HepG2 (cell line): Measurements from ENCODE around the gene TFPI.

Source experiments
- HNRNPH1 ChIP-seq: fragments of 200-400 bp; formaldehyde crosslinking; optimal IDR thresholded peaks from 2 replicates; pipeline ENCODE3; 2017; ENCODE audit warnings: mild to moderate bottlenecking, low read depth, low read length
- POLR2A ChIP-seq, 2 experiments: IDR thresholded peaks; 2 replicates each; pipeline ENCODE4 v1.6.1; 2011; ENCODE audit warnings: low read depth in 2 of 2, low read length in 2 of 2, mild to moderate bottlenecking in 1 of 2, moderate library complexity in 1 of 2; ENCODE audit not compliant: insufficient read depth in 1 of 2
- TF ChIP-seq, protein P1 (sequence below): IDR thresholded peaks from 2 replicates; pipeline ENCODE4 v1.6.1; 2016; ENCODE audit warnings: low read depth, control low read depth
- TF ChIP-seq, protein P2 (sequence below): IDR thresholded peaks from 2 replicates; pipeline ENCODE4 v1.6.1; 2016; ENCODE audit warnings: low read depth
- TF ChIP-seq, protein P3 (sequence below): IDR thresholded peaks from 2 replicates; pipeline ENCODE4 v1.6.1; 2016
- TF ChIP-seq, protein P4 (sequence below): sonication (generic); formaldehyde crosslinking; IDR thresholded peaks from 2 replicates; pipeline ENCODE4 v1.4.0; 2020; ENCODE audit warnings: missing genetic modification reagents

DNA sequence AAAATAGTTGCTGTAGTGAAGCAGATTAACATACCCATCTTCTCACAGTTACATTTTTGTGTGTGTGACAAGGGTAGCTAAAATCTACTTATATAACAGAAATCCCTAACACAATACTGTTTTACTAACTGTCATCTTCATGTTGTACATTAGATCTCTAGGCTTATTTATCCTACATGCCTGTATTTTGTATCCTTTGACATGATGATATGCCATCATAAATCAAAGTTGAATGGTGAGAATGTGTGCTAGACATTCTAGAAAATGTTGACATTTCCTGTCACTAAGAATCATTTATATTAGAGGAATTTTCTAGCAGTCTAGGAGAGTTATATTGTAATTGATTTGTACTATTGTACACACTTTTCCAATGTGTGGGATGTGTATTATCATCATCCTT, 84.7 kb downstream of the TFPI start:
- TF ChIP-seq, protein P1, sequence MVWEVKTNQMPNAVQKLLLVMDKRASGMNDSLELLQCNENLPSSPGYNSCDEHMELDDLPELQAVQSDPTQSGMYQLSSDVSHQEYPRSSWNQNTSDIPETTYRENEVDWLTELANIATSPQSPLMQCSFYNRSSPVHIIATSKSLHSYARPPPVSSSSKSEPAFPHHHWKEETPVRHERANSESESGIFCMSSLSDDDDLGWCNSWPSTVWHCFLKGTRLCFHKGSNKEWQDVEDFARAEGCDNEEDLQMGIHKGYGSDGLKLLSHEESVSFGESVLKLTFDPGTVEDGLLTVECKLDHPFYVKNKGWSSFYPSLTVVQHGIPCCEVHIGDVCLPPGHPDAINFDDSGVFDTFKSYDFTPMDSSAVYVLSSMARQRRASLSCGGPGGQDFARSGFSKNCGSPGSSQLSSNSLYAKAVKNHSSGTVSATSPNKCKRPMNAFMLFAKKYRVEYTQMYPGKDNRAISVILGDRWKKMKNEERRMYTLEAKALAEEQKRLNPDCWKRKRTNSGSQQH (CRISPR knock-in tag): no peak
- TF ChIP-seq, protein P2, sequence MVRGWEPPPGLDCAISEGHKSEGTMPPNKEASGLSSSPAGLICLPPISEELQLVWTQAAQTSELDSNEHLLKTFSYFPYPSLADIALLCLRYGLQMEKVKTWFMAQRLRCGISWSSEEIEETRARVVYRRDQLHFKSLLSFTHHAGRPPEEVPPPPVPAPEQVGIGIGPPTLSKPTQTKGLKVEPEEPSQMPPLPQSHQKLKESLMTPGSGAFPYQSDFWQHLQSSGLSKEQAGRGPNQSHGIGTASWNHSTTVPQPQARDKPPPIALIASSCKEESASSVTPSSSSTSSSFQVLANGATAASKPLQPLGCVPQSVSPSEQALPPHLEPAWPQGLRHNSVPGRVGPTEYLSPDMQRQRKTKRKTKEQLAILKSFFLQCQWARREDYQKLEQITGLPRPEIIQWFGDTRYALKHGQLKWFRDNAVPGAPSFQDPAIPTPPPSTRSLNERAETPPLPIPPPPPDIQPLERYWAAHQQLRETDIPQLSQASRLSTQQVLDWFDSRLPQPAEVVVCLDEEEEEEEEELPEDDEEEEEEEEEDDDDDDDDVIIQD (CRISPR knock-in tag): no peak
- TF ChIP-seq HNRNPH1: no peak
- TF ChIP-seq, protein P3, sequence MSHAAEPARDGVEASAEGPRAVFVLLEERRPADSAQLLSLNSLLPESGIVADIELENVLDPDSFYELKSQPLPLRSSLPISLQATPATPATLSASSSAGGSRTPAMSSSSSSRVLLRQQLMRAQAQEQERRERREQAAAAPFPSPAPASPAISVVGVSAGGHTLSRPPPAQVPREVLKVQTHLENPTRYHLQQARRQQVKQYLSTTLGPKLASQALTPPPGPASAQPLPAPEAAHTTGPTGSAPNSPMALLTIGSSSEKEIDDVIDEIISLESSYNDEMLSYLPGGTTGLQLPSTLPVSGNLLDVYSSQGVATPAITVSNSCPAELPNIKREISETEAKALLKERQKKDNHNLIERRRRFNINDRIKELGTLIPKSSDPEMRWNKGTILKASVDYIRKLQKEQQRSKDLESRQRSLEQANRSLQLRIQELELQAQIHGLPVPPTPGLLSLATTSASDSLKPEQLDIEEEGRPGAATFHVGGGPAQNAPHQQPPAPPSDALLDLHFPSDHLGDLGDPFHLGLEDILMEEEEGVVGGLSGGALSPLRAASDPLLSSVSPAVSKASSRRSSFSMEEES (CRISPR knock-in tag): no peak
- no peak for TF ChIP-seq POLR2A (IDR thresholded peaks at IDR 0.05; ENCODE audit: insufficient read depth in 1 of 2, low read depth in 2 of 2, low read length in 2 of 2)
- TF ChIP-seq, protein P4, sequence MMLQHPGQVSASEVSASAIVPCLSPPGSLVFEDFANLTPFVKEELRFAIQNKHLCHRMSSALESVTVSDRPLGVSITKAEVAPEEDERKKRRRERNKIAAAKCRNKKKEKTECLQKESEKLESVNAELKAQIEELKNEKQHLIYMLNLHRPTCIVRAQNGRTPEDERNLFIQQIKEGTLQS (CRISPR knock-in tag): no peak
